Esophagus squamous epithelium (tissue), 4 donors: Measurements from ENCODE around the gene GAS2L2.

ENCODE experiments used
- POLR2A ChIP-seq, 4 donors: fragments of 450-650 bp; IDR thresholded peaks; one replicate each; pipeline ENCODE4 v1.6.1; 2017; ENCODE audit warnings: antibody characterized with exemption in 4 of 4, mild to moderate bottlenecking in 4 of 4, moderate library complexity in 3 of 4
- TF ChIP-seq, protein P1 (sequence below), 6 experiments: fragments of 450-650 bp in 4 of 6; fragments of 200-600 bp in 2 of 6; sonication (generic) in 2 of 6; IDR thresholded peaks; one replicate each; pipeline ENCODE4 v1.5.1; 2016 to 2019; ENCODE audit warnings: antibody characterized with exemption in 6 of 6, mild to moderate bottlenecking in 4 of 6, moderate library complexity in 4 of 6

DNA sequence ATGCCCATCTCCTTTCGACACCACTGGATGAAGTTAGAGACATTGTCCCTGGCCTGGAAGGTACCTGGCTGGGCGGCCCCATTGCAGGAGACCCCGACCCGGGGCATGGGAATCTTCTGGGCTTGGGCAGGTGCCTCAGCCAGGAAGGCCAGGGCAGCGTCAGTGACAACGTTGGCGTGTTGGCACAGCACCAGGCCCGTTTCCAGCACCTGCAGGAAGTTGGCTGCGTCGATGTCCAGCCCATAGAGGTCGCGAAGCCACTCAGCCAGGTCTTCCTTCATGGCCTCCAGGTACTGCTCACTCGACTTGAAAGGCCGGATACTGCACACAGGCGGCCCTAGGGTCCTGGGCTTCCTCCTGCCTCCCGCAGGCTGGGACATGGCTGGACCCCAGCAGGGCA, 568 bp downstream of the GAS2L2 start:
- TF ChIP-seq, protein P1, sequence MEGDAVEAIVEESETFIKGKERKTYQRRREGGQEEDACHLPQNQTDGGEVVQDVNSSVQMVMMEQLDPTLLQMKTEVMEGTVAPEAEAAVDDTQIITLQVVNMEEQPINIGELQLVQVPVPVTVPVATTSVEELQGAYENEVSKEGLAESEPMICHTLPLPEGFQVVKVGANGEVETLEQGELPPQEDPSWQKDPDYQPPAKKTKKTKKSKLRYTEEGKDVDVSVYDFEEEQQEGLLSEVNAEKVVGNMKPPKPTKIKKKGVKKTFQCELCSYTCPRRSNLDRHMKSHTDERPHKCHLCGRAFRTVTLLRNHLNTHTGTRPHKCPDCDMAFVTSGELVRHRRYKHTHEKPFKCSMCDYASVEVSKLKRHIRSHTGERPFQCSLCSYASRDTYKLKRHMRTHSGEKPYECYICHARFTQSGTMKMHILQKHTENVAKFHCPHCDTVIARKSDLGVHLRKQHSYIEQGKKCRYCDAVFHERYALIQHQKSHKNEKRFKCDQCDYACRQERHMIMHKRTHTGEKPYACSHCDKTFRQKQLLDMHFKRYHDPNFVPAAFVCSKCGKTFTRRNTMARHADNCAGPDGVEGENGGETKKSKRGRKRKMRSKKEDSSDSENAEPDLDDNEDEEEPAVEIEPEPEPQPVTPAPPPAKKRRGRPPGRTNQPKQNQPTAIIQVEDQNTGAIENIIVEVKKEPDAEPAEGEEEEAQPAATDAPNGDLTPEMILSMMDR (IDR thresholded peaks at IDR 0.05) = no peak
- no peak for TF ChIP-seq POLR2A (IDR thresholded peaks at IDR 0.05)
